Natural killer cell (primary cell): ENCODE results near the gene COX4I2. TPM values are rescaled to one million over a fixed set of nuclear protein-coding genes. Genes with fewer than 3 reads are reported as not detected.
"Not testable (repeated sequence)": the region's sequence is repeated elsewhere in the genome, so short reads cannot be mapped to it uniquely, and the experiment has no call there.

ENCODE experiments used
- ATAC-seq, 3 donors: fragments of 150-1000 bp in 2 of 3; fragments of 200-7000 bp in 1 of 3; cut with Tn5 transposase; 1 replicate in 1 of 3; 2 replicates in 2 of 3; pipeline ENCODE4 v1.10.0; 2021; ENCODE audit warnings: mild to moderate bottlenecking in 2 of 3, moderate library complexity in 2 of 3
- DNase-seq, 2 donors: peaks; one replicate each; pipeline versions ENCODE4 v3.0.0 to v3.0.0-alpha.2; 2013 to 2021; ENCODE audit warnings: mixed read lengths in 1 of 2
- H3K27ac ChIP-seq: one replicate; pipeline ENCODE4 v1.5.1; 2013; ENCODE audit warnings: mild to moderate bottlenecking, low read length
- H3K27me3 ChIP-seq: one replicate; pipeline ENCODE4 v1.6.1; 2013; ENCODE audit warnings: low read length; ENCODE audit not compliant: control insufficient read depth, insufficient read depth
- H3K36me3 ChIP-seq: one replicate; pipeline ENCODE4 v1.6.1; 2013; ENCODE audit warnings: low read length; ENCODE audit not compliant: control insufficient read depth, insufficient read depth
- H3K4me1 ChIP-seq: one replicate; pipeline ENCODE4 v1.6.1; 2013; ENCODE audit warnings: low read length; ENCODE audit not compliant: control insufficient read depth, insufficient read depth
- H3K4me3 ChIP-seq: one replicate; pipeline ENCODE4 v1.5.1; 2013; ENCODE audit warnings: low read length
- H3K9me3 ChIP-seq: one replicate; pipeline ENCODE4 v1.6.1; 2013; ENCODE audit warnings: low read length; ENCODE audit not compliant: control insufficient read depth, insufficient read depth
- H3K27ac Mint-ChIP-seq, 2 donors: one replicate each; pipeline ENCODE4 v1.8.0; 2022; ENCODE audit warnings: mild to moderate bottlenecking in 2 of 2, mixed read lengths in 2 of 2, moderate library complexity in 1 of 2
- H3K27me3 Mint-ChIP-seq, 2 donors: one replicate each; pipeline ENCODE4 v1.8.0; 2022; ENCODE audit warnings: low read depth in 2 of 2, mixed read lengths in 2 of 2
- H3K36me3 Mint-ChIP-seq: one replicate; pipeline ENCODE4 v1.8.0; 2022; ENCODE audit warnings: mixed read lengths
- H3K4me1 Mint-ChIP-seq, 2 donors: one replicate each; pipeline ENCODE4 v1.8.0; 2022; ENCODE audit warnings: mixed read lengths in 2 of 2
- H3K4me3 Mint-ChIP-seq: one replicate; pipeline ENCODE4 v1.8.0; 2022; ENCODE audit warnings: mild to moderate bottlenecking, moderate library complexity, mixed read lengths
- H3K9me3 Mint-ChIP-seq, 2 donors: one replicate each; pipeline ENCODE4 v1.8.0; 2022; ENCODE audit warnings: mixed read lengths in 2 of 2
- CTCF ChIP-seq: fragments of 200-600 bp; IDR thresholded peaks from one replicate; pipeline ENCODE4 v1.8.0; 2022; ENCODE audit warnings: antibody characterized with exemption
- WGBS: methylation state at CpG from one replicate; pipeline ENCODE4 v1.1.7; 2013; ENCODE audit warnings: missing lambda C conversion rate; ENCODE audit not compliant: insufficient coverage; 5-methylcytosine and 5-hydroxymethylcytosine counted together
- intact Hi-C: fragments of 100-400 bp; cut with micrococcal nuclease; formaldehyde crosslinking; loops from one replicate; pipeline ENCODE4 v1.14.2; 2022
- total RNA-seq, 4 donors: library from RNA; stranded (reverse); fragments of 120-200 nt in 1 of 4; gene quantifications; one replicate each; pipeline versions ENCODE4 v1.2.3 to v1.2.4, GENCODE V29; 2013 to 2022

COX4I2 gene
- total RNA-seq, 3 donors from 2014 or later (not counting 1 experiment from before 2014, with no cell fraction given) = not detected

GRCh38 chr20:31595654-31596411 lies 41.9 kb upstream of the COX4I2 start:
- no peak for DNase-seq

GRCh38 chr20:31596412-31596715 lies 41.3 kb upstream of the COX4I2 start:
- H3K36me3 ChIP-seq, H3K36me3 Mint-ChIP-seq, DNase-seq, H3K4me3 ChIP-seq, H3K4me3 Mint-ChIP-seq, H3K4me1 Mint-ChIP-seq, intact Hi-C loops, H3K4me1 ChIP-seq, H3K9me3 ChIP-seq, ATAC-seq, H3K27ac Mint-ChIP-seq, H3K27me3 ChIP-seq, H3K27me3 Mint-ChIP-seq, H3K27ac ChIP-seq, H3K9me3 Mint-ChIP-seq: not testable (repeated sequence)
- WGBS = 90% methylated on average over 4 of the region's 4 CpGs

More at GRCh38 chr20:31595654-31596411, 41.9 kb upstream of the COX4I2 start:
- no peak overlapping the region for H3K4me3 Mint-ChIP-seq
- H3K4me3 ChIP-seq = no peak overlapping the region
- H3K36me3 ChIP-seq = no peaks in the 10 kb centered on the region
- intact Hi-C loops = no loop called here
- H3K9me3 ChIP-seq = no peaks in the 10 kb centered on the region
- peaks cover 6 to 7% of the 10 kb centered on the region in 2 donors for H3K4me1 Mint-ChIP-seq
- no peaks in the 10 kb centered on the region for H3K36me3 Mint-ChIP-seq
- no peaks in the 10 kb centered on the region for H3K9me3 Mint-ChIP-seq
- TF ChIP-seq CTCF = no peak
- no peaks in the 10 kb centered on the region for H3K27me3 Mint-ChIP-seq
- 88% methylated on average over 15 of the region's 15 CpGs for WGBS
- H3K27ac Mint-ChIP-seq = no peak overlapping the region
- no peaks in the 10 kb centered on the region for H3K27me3 ChIP-seq
- H3K27ac ChIP-seq = no peak overlapping the region
- no peaks in the 10 kb centered on the region for H3K4me1 ChIP-seq
- no peak for ATAC-seq

DNA sequence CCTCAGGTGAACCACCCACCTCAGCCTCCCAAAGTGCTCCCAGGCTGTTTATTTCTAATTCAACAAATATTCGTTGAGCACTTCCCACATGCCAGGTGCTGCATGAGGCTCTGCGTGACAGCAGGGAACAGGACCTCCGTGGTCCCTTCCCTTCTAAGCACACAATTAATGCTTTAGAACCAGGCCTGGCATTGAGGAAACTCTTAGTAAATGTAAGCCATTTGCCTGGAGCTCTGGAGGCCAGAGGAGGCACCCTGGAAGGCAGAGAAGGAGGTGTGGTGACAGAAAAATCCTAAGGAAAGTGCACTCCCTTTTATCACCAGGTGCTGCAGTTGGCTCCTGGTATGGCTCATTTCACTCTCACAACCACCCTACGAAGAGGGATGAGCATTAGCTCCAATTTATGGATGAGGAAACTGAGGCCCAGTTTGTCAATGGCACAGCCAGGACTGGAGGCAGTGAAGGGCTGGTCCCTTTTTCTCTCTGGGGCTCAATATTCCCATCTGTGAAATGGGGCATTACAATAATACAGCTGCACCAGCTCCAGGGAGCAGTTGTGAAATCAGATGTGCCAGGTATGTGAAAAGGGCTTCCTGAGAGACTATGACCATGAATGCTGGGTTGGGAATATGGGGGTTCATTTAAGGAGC lies 40.8 kb upstream of the COX4I2 start:
- DNase-seq = no peak
- Mint-ChIP-seq H3K4me3 (no peak overlapping the region), H3K27me3 (no peaks in the 10 kb centered on the region), H3K36me3 (no peaks in the 10 kb centered on the region), H3K27ac (no peak overlapping the region), H3K9me3 (no peaks in the 10 kb centered on the region), H3K4me1 (peaks cover 6 to 7% of the 10 kb centered on the region in 2 donors)
- intact Hi-C loops = no loop called here
- WGBS = 91% methylated on average over 4 of the region's 4 CpGs
- Histone ChIP-seq H3K4me3 (no peak overlapping the region), H3K9me3 (no peaks in the 10 kb centered on the region), H3K27me3 (no peaks in the 10 kb centered on the region), H3K36me3 (no peaks in the 10 kb centered on the region), H3K4me1 (no peaks in the 10 kb centered on the region), H3K27ac (no peak overlapping the region)
- no peak for ATAC-seq
- no peak for TF ChIP-seq CTCF

DNA sequence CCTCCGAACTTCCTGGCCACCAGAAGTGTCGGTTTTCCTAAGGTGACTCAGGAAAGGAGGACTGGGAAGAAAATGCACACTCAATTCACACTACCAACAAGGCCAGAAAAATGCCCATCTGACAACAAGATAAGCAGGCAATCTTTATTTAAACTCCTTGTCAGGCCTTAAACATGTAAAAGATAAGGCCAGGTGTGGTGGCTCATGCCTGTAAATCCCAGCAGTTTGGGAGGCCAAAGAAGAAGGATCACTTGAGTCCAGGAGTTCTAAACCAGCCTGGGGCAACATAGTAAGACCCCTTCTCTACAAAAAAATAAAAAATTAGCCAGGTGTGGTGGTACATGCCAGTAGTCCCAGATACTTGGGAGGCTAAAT lies 40.2 kb upstream of the COX4I2 start:
- no peaks in the 10 kb centered on the region for H3K9me3 ChIP-seq
- no peak for ATAC-seq
- Mint-ChIP-seq H3K36me3 (no peaks in the 10 kb centered on the region), H3K27me3 (peaks cover 2% of the 10 kb centered on the region in 2 donors), H3K4me3 (no peak overlapping the region), H3K27ac (no peak overlapping the region), H3K9me3 (no peaks in the 10 kb centered on the region), H3K4me1 (peaks cover 6 to 8% of the 10 kb centered on the region in 2 donors)
- no peak for DNase-seq
- H3K4me1 ChIP-seq = no peaks in the 10 kb centered on the region
- TF ChIP-seq CTCF = no peak
- H3K27me3 ChIP-seq = peaks cover 1% of the 10 kb centered on the region
- intact Hi-C loops = no loop called here
- no peak overlapping the region for H3K4me3 ChIP-seq
- no peak overlapping the region for H3K27ac ChIP-seq
- H3K36me3 ChIP-seq = no peaks in the 10 kb centered on the region
- 100% methylated on average over 2 of the region's 2 CpGs for WGBS
